M059J (cell line): ENCODE data around the gene RMC1. TPM values are rescaled to one million over a fixed set of nuclear protein-coding genes. Genes with fewer than 3 reads are reported as not detected.

Experiments used
- total RNA-seq: library from RNA; depleted of rRNA; stranded (reverse); fragments of >200 nt; shearing (Covaris generic); gene quantifications from 2 replicates; pipeline ENCODE4 v1.2.3, GENCODE V29; 2014; rRNA removed

The RMC1 gene
- total RNA-seq, 1 experiment from 2014 or later = 44.7 TPM

Other genes with a start within 250 kb of the RMC1 start
- 61.7 and 64.3 TPM in 2 replicates for gene RIOK3, start 50.2 kb upstream of the RMC1 start, total RNA-seq
- gene NPC1, start 83.0 kb downstream of the RMC1 start, total RNA-seq = 48.7 and 77.6 TPM in 2 replicates
- 8.3 and 10.6 TPM in 2 replicates for gene ANKRD29, start 159.4 kb downstream of the RMC1 start, total RNA-seq
- gene LAMA3, start 185.9 kb downstream of the RMC1 start, total RNA-seq = 1.8 and 2.4 TPM in 2 replicates